C4-2B (cell line): Measurements from ENCODE around the gene C19orf12.

Experiments used
- H3K27ac ChIP-seq: fragments of 450-650 bp; 2 replicates; pipeline ENCODE4 v1.5.1; 2017
- ZFX ChIP-seq: fragments of 450-650 bp; IDR thresholded peaks from 2 replicates; pipeline ENCODE4 v1.6.1; 2017
- TF ChIP-seq, protein P1 (sequence below): fragments of 450-650 bp; conservative IDR thresholded peaks from 2 replicates; pipeline ENCODE4 v1.5.1; 2017; ENCODE audit warnings: mild to moderate bottlenecking

Gene C19orf12

DNA sequence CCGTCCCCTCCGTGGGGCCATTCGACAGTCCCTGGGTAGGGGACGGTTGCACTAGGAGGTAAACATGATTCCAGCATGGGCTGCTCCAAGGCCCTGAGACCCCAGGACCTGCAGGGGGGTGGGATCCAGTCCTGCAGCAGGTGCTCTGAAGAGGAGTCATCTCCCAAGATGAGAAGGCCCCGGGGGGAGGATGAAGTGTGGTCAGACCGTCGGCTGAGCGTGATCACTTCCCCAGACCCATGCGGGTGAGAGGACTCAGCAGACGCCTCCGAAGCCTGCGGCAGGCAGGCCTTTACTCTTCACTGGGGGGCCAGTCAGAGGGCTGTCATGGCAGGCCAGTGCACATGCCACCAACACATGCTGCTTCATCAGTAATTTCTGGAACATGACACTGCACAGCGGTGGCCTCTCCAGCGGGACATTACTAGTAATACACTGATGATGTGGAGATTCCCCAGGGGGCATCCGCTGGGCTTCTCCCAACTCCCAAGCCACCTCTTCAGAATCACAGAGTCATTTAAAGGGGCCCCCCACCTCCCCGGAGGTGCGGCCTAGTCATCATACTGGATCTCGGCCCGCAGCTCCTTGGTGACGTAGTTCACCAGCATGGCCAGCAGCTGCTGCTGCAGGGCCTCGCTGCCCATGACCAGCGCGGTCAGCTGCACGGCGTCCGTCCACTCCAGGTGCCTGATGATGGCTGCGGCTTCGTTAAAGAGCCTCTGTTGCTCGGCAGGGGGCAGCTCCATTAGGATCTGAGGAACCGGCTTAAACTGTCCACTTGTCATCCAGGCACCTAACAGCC is 12.7 kb downstream of the C19orf12 start:
- no peak for TF ChIP-seq ZFX
- TF ChIP-seq, protein P1, sequence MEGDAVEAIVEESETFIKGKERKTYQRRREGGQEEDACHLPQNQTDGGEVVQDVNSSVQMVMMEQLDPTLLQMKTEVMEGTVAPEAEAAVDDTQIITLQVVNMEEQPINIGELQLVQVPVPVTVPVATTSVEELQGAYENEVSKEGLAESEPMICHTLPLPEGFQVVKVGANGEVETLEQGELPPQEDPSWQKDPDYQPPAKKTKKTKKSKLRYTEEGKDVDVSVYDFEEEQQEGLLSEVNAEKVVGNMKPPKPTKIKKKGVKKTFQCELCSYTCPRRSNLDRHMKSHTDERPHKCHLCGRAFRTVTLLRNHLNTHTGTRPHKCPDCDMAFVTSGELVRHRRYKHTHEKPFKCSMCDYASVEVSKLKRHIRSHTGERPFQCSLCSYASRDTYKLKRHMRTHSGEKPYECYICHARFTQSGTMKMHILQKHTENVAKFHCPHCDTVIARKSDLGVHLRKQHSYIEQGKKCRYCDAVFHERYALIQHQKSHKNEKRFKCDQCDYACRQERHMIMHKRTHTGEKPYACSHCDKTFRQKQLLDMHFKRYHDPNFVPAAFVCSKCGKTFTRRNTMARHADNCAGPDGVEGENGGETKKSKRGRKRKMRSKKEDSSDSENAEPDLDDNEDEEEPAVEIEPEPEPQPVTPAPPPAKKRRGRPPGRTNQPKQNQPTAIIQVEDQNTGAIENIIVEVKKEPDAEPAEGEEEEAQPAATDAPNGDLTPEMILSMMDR = no peak
- no peak overlapping the region for H3K27ac ChIP-seq

DNA sequence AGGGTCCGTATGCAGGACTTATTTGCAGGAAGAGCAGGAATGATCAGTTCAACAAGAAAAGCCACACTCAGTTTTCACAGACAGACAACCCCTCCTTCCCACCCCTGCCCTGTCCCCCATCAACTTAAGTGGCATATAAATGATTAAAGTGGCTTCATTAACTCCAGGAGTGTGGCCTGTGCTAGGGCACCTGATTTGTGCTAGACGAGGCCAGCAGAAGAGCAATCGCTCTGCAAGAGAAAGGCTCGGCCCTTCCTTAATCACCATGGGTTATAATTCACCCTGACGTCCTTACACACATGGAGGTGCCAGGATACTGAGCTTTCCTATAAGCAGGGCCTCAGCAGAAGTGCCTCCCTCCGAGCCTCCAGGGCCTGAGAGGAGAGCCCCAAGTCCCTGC is 14.6 kb downstream of the C19orf12 start:
- no peak overlapping the region for H3K27ac ChIP-seq
- TF ChIP-seq, protein P1 = no peak
- no peak for TF ChIP-seq ZFX

DNA sequence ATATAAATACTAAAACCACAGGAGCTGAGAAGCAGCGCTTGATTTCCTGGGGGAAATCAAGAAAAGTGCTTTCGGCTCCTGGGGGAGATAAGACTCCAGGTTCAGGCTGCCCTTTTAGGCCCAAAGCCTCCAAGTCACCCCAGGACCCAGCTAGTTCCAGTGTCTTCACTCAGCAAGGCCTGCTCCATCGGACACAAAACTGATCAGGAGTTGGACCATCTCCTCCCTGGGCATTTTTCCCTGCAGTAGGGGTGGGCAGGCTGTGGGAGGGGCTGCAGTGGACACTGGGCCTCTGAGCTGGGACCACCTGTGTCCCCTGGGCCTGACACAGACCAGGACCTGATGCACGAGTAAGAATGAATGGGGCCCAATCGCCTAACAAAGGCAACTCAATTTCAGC is 15.2 kb downstream of the C19orf12 start:
- no peak for TF ChIP-seq ZFX
- TF ChIP-seq, protein P1 = no peak
- H3K27ac ChIP-seq = no peak overlapping the region

DNA sequence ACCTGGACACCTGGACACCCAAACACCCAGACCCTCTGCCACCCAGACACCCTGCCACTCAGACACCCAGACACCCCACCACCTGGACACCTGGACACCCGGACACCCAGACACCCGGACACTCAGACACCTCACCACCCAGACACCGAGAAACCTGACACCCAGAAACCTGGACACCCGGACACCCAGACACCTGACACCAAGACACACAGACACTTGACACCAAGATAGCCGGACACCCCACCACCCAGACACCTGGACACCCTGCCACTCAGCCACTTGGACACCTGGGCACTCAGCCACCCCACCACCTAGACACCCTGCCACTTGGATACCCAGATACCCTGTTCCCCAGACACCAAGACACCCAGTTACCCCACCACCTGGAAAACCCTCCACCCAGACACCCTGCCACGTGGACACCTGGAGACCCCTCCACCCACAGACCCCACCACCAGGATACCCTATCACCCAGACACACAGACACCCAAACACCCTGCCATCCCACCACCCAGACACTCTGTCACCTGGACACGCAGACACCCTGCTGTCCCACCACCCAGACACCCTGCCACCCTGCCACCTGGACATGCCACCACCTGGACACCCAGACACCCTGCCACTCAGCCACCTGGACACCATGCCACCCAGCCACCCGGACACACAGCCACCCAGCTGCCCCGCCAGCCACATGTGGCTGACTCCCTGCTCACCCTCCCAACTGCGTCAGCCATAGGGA is 17.4 kb downstream of the C19orf12 start:
- TF ChIP-seq, protein P1 = no peak
- no peak for TF ChIP-seq ZFX
- H3K27ac ChIP-seq = no peak overlapping the region

DNA sequence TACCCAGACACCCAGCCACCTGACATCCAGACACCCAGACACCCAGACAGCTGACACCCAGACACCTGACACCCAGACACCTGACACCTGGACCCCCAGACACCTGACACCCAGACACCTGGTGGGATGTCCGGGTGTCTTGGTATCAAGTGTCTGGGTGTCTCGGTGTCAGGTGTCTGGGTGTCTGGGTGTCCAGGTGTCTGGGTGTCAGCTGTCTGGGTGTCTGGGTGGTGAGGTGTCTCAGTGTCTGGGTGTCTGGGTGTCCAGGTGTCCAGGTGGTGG is 18.6 kb downstream of the C19orf12 start:
- TF ChIP-seq, protein P1 = no peak
- no peak for TF ChIP-seq ZFX
- H3K27ac ChIP-seq = no peak overlapping the region

DNA sequence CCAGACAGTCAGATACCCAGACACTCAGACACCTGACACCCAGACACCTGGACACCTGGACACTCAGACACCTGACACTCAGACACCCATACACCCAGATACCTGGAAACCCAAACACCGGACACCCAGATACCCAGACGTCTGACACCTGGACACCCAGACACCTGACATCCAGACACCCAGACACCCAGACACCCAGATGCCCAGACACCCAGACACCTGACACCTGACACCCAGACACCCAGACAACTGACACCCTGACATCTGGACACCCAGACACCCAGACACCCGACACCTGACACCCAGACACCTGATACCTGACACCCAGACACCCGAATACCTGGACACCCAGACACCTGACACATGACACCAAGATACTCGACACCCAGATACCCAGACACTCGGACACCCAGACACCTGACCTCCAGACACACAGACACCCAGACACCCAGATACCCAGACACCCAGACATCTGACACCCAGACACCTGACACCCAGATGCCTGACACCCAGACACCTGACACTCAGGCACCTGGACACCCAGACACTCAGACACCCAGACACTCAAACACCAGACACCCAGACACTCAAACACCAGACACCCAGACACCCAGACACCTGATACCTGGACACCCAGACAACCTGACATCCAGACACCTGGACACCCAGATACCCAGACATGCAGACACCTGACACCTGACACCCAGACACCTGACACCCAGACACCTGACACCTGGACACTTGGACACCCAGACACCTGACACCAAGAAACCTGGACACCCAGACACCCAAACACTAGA is 19.1 kb downstream of the C19orf12 start:
- H3K27ac ChIP-seq = no peak overlapping the region
- no peak for TF ChIP-seq ZFX
- TF ChIP-seq, protein P1 = no peak
